ENCODE data around the gene TYW3.

DNA sequence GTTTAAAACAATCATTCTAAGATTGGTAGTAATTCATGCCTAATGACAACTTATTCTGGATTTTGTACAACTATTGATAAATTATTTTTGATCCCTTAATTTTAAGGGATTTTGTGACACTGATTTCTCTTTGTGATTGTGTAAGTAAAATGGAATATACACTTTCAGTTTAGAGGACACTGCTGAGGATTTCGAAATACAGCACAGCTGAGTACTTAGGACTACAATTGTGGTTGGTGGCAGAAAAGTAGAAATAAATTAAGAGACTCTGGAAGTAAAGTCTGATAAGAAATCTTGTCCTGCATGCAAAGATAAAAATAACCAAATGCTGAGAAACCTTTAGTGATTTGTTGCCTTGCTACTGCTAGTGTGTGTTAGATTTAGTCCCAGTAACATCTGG is 40.0 kb downstream of the TYW3 start:
- no peak for TF ChIP-seq POLR2AphosphoS5 (IDR thresholded peaks at IDR 0.05; ENCODE audit: low read depth, low read length)
- TF ChIP-seq EZH2 (IDR thresholded peaks at IDR 0.05; ENCODE audit: low read depth, low read length, severe bottlenecking): no peak
- TF ChIP-seq YY1 (IDR thresholded peaks at IDR 0.05; ENCODE audit: low read depth, low read length): no peak
- no peak for TF ChIP-seq POLR2A (IDR thresholded peaks at IDR 0.05; ENCODE audit: control extremely low read depth in 1 of 2, low read depth in 2 of 2, low read length in 2 of 2)
- TF ChIP-seq TCF12 (IDR thresholded peaks at IDR 0.05; ENCODE audit: low read depth, low read length): no peak
- TF ChIP-seq SP2 (IDR thresholded peaks at IDR 0.05; ENCODE audit: low read length): no peak
- TF ChIP-seq HDAC6 (IDR thresholded peaks at IDR 0.05; ENCODE audit: low read depth, low read length): no peak
- TF ChIP-seq ATF3 (IDR thresholded peaks at IDR 0.05; ENCODE audit: insufficient read depth, low read depth, low read length): no peak
- TF ChIP-seq JUN (IDR thresholded peaks at IDR 0.05; ENCODE audit: low read depth, low read length): no peak
- no peak for TF ChIP-seq SIX5 (IDR thresholded peaks at IDR 0.05; ENCODE audit: low read depth, low read length)
- no peak for TF ChIP-seq CTCF (IDR thresholded peaks at IDR 0.05; ENCODE audit: control extremely low read depth in 1 of 3, insufficient read depth in 1 of 3, low read depth in 1 of 3, low read length in 3 of 3)
- no peak for TF ChIP-seq MAFK (IDR thresholded peaks at IDR 0.05; ENCODE audit: low read depth, low read length)
